Memory B cell (primary cell): ENCODE results near the gene VEGFA.

Experiments used
- ATAC-seq: fragments of 150-1000 bp; cut with Tn5 transposase; 2 replicates; pipeline ENCODE4 v1.10.0; 2021; ENCODE audit warnings: low read depth, mild to moderate bottlenecking, moderate library complexity
- DNase-seq, 2 donors: peaks; one replicate each; pipeline ENCODE4 v3.0.0; 2022; ENCODE audit warnings: low spot score in 2 of 2
- H3K27ac Mint-ChIP-seq: one replicate; pipeline ENCODE4 v1.8.0; 2022; ENCODE audit warnings: mild to moderate bottlenecking, moderate library complexity, mixed read lengths
- H3K27me3 Mint-ChIP-seq: one replicate; pipeline ENCODE4 v1.8.0; 2022; ENCODE audit warnings: mixed read lengths
- H3K36me3 Mint-ChIP-seq: one replicate; pipeline ENCODE4 v1.8.0; 2022; ENCODE audit warnings: mild to moderate bottlenecking, mixed read lengths
- H3K4me1 Mint-ChIP-seq: one replicate; pipeline ENCODE4 v1.8.0; 2022; ENCODE audit warnings: mixed read lengths
- H3K4me3 Mint-ChIP-seq: one replicate; pipeline ENCODE4 v1.8.0; 2022; ENCODE audit warnings: mild to moderate bottlenecking, moderate library complexity, mixed read lengths
- H3K9me3 Mint-ChIP-seq: one replicate; pipeline ENCODE4 v1.8.0; 2022; ENCODE audit warnings: mixed read lengths

Gene VEGFA

DNA sequence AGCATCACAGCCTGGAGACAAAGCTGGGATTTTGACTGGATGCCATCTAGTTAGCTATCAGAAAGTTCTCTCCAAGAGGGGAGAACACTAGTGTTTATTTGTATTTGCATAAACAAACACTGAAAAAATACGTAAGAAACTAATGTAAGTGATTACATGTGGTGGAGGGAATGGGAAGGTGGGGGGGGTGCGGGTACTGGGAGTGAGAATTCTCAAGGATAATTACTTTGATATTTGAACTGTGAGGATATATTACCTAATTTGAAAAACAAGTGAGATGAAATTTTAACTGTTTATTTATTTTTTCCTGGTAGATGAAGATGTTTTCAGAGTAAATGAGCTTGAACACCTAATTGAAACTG is 54.7 kb downstream of the VEGFA start:
- Mint-ChIP-seq H3K9me3 (no peaks in the 10 kb centered on the region), H3K4me1 (peaks cover 4% of the 10 kb centered on the region), H3K36me3 (no peaks in the 10 kb centered on the region), H3K27me3 (peaks cover 6% of the 10 kb centered on the region), H3K27ac (peak overlapping the region; percentile 53), H3K4me3 (peak overlapping the region; percentile 33)
- ATAC-seq (no peak), DNase-seq (no peak)

DNA sequence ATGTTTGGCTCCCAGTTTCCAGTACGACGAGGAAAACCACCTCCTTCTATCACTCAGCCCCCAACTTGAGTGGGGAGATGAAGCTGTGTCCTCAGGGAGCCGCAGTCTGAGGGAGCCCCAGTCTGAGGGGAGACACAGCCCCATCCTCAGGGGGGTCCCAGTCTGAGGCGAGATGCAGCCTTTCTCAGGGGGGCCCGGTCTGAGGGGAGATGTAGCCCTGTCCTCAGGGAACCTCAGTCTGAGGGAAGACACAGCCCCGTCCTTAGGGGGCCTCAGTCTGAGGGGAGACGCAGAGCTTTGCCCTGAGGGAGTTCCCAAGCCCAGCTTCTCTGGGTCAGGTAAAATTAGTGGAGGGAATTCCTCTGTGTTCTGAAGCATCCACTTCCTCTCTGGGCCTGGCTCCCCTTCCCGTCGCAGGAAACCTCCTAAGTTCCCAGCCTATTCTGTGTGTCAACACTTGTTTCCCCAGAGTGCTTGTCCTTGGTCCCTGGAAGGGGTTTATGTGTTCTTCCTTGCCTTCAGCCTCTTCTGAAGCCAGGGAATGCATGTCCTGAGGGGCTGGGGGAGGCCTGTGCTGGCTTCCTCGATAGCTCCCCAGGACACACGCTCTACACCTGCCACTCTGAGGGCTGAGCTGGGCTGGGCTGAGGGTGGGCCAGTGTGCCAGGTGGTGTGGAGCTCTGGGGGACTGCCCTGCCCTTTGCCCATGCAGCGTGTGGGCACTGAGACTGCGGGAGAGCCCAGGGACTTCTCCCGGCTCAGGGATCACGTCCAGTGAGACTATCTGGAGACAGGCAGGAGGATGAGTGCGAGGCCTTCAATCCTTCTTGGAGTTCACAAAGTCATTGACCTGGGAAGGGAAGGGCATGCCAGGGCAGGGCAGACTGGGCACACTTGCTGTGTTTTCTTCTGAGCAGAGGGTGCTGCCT is 55.4 kb downstream of the VEGFA start:
- ATAC-seq (no peak), DNase-seq (no peak)
- Mint-ChIP-seq H3K27ac (no peak overlapping the region), H3K4me3 (no peak overlapping the region), H3K36me3 (no peaks in the 10 kb centered on the region), H3K9me3 (no peaks in the 10 kb centered on the region), H3K27me3 (peaks cover 6% of the 10 kb centered on the region), H3K4me1 (peaks cover 4% of the 10 kb centered on the region)

DNA sequence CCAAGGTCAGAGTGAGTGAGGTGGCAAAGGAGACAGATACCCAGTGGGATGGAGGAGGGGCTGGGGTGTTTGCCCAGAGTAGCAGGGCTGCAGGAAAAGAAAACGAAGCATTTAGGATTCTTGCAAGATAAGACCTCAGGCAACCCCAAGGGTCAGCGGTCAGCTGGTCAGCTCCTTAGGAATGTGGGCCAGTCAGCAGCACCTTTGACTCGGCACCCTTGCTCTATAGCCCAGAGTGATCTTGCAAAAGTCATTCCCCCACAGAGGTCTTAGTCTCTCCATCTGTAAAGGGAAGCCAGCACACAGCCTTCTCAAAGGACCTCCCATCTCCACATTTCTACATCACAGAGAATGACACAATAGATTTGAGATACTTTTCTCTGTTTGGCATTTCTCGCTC is 56.7 kb downstream of the VEGFA start:
- Mint-ChIP-seq H3K9me3 (no peaks in the 10 kb centered on the region), H3K27ac (no peak overlapping the region)
- ATAC-seq: no peak

DNA sequence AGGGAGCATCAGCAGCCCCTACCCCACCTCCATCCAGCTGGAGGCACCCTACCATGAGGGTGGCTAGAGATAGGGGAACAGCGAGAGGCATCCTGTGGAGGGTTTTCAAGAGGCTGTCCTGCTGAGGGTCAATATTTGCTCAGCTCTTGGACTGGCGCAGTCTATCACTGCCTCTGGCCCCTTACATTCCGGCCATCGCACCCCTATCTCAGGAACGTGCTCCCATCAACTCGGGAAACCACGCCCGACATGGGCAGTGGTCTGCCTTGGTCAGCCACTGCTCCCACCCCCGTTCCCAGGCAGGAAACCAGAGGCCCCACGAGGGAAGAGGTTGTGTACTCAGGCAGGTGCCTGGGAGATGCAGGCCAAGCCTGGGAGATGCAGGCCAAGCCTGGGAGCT is 57.9 kb downstream of the VEGFA start:
- peaks cover 4% of the 10 kb centered on the region for H3K4me1 Mint-ChIP-seq

More for the DNA sequence above, 56.7 kb downstream of the VEGFA start:
- Mint-ChIP-seq H3K36me3 (no peaks in the 10 kb centered on the region), H3K27me3 (peaks cover 6% of the 10 kb centered on the region), H3K4me1 (peaks cover 4% of the 10 kb centered on the region), H3K4me3 (no peak overlapping the region)
- no peak for DNase-seq

DNA sequence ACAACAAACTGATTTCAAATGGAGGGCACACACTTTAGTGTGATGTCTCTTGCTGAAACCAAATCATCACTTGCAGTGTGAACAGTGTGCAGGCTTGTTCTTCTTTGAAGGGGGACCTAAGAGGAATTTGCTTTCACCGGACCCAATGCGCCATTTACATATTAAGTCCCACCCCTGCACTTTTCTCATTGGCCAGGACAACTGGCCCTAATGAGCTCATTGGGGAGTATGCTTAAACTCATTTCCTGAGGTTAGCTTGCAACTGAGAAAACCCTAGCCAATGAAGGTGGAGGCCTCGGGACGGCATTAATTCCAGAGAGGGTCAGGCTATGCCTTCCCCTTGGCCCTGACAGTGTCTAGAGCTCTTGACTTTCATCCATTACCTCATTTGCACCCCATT is 58.7 kb downstream of the VEGFA start:
- no peaks in the 10 kb centered on the region for H3K36me3 Mint-ChIP-seq
- peaks cover 4% of the 10 kb centered on the region for H3K4me1 Mint-ChIP-seq
- H3K27me3 Mint-ChIP-seq: peaks cover 6% of the 10 kb centered on the region
- H3K4me3 Mint-ChIP-seq: no peak overlapping the region
- H3K9me3 Mint-ChIP-seq: no peaks in the 10 kb centered on the region
- DNase-seq: no peak
- ATAC-seq: peak; percentile 17
- no peak overlapping the region for H3K27ac Mint-ChIP-seq

More for the DNA sequence above, 57.9 kb downstream of the VEGFA start:
- no peak for DNase-seq
- no peak for ATAC-seq
- H3K27me3 Mint-ChIP-seq: peaks cover 6% of the 10 kb centered on the region
- no peaks in the 10 kb centered on the region for H3K36me3 Mint-ChIP-seq
- H3K9me3 Mint-ChIP-seq: no peaks in the 10 kb centered on the region
- H3K4me3 Mint-ChIP-seq: no peak overlapping the region
- H3K27ac Mint-ChIP-seq: no peak overlapping the region

DNA sequence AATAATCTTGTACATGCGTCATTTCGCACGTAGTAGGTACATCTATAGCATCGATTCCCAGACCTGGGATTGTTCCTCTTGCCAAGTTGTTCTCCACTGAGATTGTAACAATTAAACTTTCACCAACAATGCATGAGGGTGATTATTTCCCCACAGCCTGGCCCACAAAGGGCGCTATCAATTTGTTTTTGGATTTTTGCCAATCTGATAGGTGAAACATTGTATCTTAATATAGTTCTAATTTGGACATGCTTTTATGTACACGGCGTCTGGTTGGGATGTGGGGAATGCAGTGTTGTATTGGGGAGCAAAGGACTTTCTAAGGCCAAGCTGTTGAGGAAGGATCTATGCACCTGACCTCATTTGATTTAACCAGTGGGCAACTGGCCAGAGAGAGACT is 59.5 kb downstream of the VEGFA start:
- Mint-ChIP-seq H3K9me3 (no peaks in the 10 kb centered on the region), H3K27me3 (peaks cover 6% of the 10 kb centered on the region), H3K27ac (no peak overlapping the region), H3K4me3 (no peak overlapping the region), H3K4me1 (peaks cover 2% of the 10 kb centered on the region), H3K36me3 (no peaks in the 10 kb centered on the region)
- no peak for ATAC-seq
- no peak for DNase-seq

DNA sequence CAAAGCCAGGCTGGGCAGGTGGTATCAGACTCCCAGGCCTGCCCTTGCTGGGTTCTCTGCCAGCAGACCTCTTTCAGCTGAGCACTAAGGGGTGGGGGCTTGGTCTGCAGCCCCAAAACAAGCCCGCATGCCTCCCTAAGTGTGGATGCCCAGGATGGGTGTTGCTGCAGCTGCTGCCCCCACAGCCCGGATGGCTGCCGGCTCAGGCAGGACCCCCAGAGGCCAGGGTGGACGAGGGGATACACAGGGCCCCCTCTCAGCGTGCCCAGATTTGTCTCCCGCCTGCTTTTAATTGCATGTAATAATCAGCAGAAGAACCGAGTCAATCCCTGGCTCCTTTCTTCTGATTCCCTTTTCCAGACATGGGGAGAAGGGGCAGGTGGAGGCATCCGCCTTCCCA is 60.8 kb downstream of the VEGFA start:
- H3K4me1 Mint-ChIP-seq: no peaks in the 10 kb centered on the region
- no peaks in the 10 kb centered on the region for H3K9me3 Mint-ChIP-seq
- DNase-seq: no peak
- no peak for ATAC-seq
- peaks cover 6% of the 10 kb centered on the region for H3K27me3 Mint-ChIP-seq
- H3K4me3 Mint-ChIP-seq: no peak overlapping the region
- no peak overlapping the region for H3K27ac Mint-ChIP-seq
- H3K36me3 Mint-ChIP-seq: no peaks in the 10 kb centered on the region

DNA sequence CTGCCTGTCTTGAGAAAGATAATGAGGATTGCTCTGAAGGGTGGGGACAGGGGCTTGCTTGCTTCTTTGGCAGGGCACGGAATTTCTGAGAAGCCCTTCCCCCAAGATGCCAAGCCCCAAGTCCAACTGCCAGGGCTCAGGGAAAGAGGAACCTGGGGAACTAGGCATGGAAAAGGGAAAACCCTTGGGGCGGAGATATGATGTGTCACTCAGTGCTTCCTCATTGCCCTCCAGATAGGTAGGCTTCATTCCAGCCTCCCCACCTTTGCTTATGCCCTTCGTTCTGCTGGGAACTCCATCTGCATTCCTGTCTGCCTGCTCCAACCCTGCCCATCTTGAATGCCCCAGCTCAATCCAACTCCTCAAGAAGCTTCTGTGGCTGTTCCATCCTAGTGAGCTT is 61.2 kb downstream of the VEGFA start:
- Mint-ChIP-seq H3K4me3 (no peak overlapping the region), H3K27ac (no peak overlapping the region), H3K9me3 (no peaks in the 10 kb centered on the region), H3K36me3 (no peaks in the 10 kb centered on the region), H3K4me1 (no peaks in the 10 kb centered on the region), H3K27me3 (peaks cover 6% of the 10 kb centered on the region)
- no peak for ATAC-seq
- DNase-seq: no peak

DNA sequence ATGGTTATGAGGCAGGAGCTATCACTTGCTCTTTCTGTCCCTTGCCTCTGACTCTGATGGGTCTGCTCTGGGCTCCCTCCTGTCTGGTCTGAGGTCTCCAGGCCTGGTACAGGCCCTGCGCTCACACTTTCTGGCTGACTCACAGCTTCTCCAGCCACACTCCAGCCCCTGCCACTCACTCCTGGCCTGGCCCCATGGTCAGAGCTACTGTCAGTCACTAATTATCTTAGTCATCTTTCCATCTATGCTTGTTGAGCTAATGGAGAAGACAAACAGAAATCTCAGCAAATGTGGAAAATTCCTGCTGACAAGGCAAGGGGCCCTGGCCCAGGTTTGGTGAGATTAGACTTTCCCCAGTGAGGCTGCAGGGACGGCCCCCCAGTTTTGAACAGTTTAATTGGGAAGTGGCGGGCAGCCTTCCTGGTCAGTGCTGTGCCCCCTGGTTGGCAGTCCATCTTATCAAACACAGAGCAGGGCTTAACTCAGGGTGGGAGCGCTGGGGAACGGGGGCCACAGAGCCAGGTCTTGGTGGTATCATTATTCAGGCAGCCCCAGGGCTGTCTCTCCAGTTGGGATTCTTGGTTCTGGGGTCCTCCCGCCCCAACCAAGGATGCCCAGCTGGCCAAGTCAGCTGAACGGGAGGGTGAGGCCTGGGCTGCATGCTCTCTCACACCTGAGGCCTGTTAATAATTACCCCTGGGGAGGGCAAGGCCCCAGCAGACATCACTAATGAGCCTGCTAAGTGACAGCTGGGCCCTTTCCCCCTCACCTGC is 63.4 kb downstream of the VEGFA start:
- peaks cover 4% of the 10 kb centered on the region for H3K27me3 Mint-ChIP-seq

DNA sequence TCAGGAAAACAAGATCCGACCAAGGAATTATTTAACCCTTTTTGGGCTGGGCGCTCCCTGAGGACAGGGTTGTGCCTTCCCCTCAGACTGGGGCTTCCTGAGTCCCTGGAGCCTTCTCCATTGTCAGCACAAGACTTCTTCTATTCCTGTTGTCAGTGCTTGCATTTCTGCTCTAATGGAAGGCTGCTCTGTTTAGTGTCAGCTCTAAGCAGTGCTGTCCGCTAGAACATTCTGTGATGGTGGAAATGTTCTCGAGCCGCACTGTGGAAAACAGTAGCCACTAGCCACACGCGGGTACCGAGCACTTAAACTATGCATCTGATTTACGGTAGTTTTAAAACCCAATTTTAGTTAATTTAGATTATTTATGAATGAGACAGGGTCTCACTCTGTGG is 64.0 kb downstream of the VEGFA start:
- H3K4me1 Mint-ChIP-seq: no peaks in the 10 kb centered on the region
- H3K36me3 Mint-ChIP-seq: no peaks in the 10 kb centered on the region
- ATAC-seq (no peak), DNase-seq (no peak)
- no peak overlapping the region for H3K27ac Mint-ChIP-seq
- peaks cover 4% of the 10 kb centered on the region for H3K27me3 Mint-ChIP-seq
- no peak overlapping the region for H3K4me3 Mint-ChIP-seq
- no peaks in the 10 kb centered on the region for H3K9me3 Mint-ChIP-seq

More for the DNA sequence above, 63.4 kb downstream of the VEGFA start:
- no peak overlapping the region for H3K4me3 Mint-ChIP-seq
- no peak for ATAC-seq
- no peaks in the 10 kb centered on the region for H3K9me3 Mint-ChIP-seq
- no peaks in the 10 kb centered on the region for H3K36me3 Mint-ChIP-seq
- no peak for DNase-seq
- H3K4me1 Mint-ChIP-seq: no peaks in the 10 kb centered on the region
- H3K27ac Mint-ChIP-seq: no peak overlapping the region

DNA sequence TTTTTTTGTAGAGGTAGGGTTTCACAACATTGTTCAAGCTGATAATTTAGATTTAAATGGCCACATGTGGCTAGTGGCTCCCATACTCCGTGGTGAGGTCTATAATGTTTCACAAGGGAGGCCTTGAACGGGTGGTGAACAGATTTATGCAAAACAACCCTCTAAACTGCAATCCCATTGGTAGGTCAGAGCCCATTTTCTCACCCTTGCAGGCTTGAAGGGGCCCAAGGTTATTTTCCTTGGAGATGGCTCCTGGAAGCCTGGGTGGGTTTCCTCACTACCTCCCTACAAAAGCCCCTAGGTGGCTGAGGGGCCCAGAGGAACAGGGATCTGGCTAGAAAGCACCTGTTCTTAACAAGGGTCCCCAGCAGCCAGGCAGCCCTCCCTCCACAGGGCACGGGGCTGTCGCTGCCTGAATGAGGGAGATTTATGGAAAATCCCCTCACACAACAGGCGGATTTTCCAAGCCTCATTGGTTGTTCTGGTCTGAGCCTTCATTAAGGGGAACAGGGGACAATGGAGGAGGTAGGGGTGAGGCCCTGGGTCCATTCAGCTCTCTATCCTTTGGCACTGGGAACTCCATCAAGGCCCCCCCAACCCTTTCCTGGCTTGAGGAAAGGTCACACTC is 64.6 kb downstream of the VEGFA start:
- Mint-ChIP-seq H3K4me1 (no peaks in the 10 kb centered on the region), H3K36me3 (no peaks in the 10 kb centered on the region), H3K9me3 (no peaks in the 10 kb centered on the region), H3K4me3 (no peak overlapping the region), H3K27ac (no peak overlapping the region), H3K27me3 (peaks cover 3% of the 10 kb centered on the region)
- ATAC-seq (no peak), DNase-seq (no peak)

DNA sequence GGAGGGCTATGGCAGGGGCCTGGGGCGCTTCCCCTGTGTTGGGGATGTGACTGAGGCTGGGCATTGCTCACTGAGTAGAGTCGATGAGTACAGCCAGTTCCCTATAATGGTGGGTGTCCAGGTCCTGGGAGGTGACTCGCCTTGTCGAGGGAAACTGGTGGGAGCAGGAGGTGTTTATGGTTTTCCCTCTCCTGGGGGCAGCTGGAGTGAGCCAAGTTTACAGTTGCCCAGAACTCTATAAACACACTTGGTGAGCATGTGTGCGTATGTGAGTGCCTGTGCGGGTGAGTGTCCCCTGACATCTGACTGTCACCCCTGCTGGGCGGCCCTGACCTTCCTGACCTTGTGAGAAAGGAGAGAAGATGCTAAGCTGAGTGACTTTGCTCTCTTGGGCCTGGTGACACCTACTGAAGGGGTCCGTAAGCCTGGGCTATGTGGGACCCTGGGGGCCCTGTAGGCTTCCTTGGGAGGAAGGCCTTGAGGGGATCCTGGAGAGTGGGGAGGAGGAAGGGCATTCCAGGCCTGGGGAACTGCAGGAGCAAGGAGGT is 65.9 kb downstream of the VEGFA start:
- H3K9me3 Mint-ChIP-seq: no peaks in the 10 kb centered on the region
- ATAC-seq: no peak
- no peak overlapping the region for H3K4me3 Mint-ChIP-seq
- DNase-seq: no peak
- H3K36me3 Mint-ChIP-seq: no peaks in the 10 kb centered on the region
- no peaks in the 10 kb centered on the region for H3K4me1 Mint-ChIP-seq
- H3K27ac Mint-ChIP-seq: no peak overlapping the region
- H3K27me3 Mint-ChIP-seq: peaks cover 3% of the 10 kb centered on the region
